IPS-NIHi7 (cell line): ENCODE measurements around the gene BMPR1A.

Experiments used
- DNase-seq: peaks from one replicate; pipeline ENCODE4 v3.0.0; 2012; ENCODE audit warnings: mixed read lengths; ENCODE audit errors: extremely low spot score

Gene BMPR1A

DNA sequence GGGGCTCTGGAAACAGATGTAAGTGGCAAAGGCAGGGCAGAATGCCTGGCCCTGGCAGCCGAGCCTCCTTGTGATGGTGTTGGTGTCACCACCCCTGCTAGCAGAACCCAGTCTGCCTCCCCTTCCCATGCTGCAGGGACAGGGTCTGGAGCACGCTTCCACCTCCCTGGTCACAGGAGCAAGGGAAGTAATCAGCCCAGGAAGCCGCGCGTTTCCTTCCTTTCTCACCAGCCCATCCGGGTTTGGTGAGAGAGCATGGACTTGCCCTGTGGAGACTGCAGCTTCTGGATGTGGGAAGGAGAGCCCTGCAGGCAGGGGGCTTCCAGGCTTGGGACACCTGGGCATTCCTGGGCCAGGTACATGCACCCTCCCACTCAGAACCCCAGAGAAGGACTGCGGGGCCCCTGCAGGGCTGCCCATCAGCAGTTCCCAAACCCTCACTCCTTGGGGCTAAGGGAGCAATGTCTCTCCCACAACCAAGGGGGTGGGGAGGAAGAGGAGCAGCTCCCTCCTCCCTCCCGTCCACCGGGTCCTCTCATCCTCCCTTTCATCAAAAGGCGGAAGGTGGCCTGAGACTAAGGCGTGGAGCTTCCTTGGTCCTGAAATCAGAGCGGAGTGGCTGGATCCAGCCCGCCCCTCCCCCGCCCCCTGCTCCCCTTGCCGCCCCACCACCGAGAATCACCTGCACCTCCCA, 199.2 kb downstream of the BMPR1A start:
- no peak for DNase-seq

DNA sequence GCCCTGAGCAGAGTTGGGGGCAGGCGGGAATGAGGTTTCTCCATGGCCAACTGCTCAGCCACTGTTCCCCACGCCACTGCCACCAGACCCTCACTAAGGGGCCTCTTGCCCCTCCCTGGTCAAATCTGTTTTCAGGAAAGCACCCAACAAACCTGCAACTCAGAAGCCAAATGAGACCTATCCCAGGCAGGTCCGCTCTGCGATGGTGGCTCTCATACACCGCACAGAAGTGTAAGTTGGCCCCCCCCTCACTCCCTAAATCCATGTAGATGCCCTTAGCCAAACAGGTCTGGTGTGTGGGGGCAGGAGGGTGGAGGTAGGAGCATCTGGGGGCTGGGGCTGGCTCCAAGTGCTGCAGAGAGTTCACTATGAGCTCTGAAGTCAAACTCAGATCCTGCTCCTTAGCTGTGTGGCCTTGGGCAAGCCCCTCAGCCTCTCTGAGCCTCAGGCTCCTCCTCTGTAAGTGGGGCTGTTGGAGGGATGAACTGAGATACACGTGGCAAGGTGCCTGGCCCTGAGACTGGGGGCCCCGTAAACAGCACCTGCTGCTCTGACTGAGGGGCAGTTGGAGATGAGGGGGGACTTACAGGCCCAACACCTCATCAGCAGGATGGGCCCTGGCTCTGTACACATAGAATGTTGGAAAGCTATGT, 199.9 kb downstream of the BMPR1A start:
- no peak for DNase-seq

DNA sequence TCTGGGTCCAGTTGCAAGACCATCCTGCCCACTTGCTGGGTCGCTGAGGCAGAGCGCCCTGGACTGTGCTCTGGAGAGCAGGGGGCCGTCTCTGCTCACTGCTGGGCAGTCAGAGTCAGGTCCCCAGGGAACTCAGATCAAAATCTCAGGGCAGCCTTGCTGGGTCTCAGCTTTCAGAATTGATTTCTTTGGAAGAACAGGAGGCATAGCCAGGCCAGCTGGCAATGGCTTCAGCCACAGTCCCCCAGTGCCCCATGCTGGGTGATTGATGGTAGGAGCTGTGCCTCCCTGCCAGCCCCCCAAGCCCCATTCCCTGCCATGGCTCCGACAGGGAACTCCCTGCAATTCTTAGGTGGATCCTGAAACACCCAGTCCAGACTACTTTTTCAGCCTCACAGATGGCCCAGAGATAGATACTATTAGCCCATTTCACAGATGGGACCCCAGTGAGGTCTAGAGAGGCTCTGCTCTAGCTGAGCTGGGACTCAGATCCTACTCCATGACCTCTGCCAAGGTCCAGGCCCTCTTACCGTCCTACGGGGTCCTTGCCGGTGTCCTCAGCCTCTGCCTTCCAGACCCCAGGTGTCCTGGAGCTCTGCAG, 200.5 kb downstream of the BMPR1A start:
- no peak for DNase-seq

DNA sequence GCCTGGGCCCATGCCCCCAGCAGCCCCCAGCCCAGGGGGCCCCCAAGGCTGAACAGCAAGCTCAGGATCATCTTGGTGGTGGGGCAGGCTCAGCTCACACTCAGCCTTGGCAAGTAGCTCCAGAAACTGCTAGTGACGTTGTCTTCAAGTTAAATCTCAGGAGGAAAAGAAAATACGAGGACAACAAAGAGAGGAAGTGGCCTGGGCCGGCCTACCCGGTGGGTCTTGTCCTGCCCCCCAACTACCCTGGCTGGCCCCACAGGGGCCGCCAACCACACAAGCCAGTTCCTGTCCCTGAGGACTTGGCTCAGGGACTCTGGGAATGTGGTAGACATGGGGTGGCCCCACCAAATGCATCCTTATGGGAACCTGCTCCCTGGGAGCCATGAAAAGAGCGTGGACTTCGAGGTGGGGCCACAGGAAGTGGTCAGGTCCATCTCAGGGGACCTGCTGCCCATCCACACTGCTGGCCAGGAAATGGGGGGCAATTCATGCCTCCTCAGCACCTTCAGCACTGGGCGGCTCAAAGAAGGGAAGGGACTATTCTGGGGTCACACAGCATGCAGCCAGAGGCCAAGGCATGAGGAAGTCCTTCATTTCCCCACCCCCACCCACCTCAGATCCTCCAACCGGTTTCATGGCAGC, 201.2 kb downstream of the BMPR1A start, which contains the start of gene MMRN2:
TSS of gene MMRN2 (minus strand) at position 145 of the 645 bp plus-strand sequence. CDS start at position 71, 74 bp downstream.
- DNase-seq: no peak

DNA sequence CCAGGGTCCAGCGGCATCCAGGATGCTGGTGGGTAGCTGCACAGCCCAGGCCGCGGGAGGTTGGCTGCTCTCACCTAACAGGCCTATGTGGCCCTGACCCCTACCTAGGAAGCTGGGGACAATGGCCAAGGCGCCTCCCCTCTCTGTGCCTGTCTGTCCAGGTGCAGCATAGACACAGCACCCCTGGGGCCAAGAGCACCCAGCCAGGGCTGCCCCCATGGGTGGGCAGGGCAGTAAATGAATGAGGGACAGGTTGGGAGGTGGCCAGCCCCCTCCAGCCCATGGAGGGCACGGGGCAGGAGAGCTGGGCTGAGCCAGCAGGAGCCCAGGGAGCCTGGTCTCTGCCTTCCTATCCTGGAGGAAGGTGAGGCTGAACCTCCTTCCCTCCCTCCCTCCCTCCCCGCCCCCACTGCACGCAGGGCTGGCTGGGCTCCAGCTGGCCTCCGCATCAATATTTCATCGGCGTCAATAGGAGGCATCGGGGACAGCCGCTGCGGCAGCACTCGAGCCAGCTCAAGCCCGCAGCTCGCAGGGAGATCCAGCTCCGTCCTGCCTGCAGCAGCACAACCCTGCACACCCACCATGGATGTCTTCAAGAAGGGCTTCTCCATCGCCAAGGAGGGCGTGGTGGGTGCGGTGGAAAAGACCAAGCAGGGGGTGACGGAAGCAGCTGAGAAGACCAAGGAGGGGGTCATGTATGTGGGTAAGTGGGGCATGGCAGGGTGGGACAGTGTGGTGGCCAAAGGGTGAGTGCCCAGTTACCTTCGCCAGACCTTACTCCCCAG, 201.9 kb downstream of the BMPR1A start, which contains the start of gene SNCG:
TSS of gene SNCG (plus strand) at position 484 of the 785 bp plus-strand sequence. CDS start at position 583, 99 bp downstream.
- DNase-seq: no peak

DNA sequence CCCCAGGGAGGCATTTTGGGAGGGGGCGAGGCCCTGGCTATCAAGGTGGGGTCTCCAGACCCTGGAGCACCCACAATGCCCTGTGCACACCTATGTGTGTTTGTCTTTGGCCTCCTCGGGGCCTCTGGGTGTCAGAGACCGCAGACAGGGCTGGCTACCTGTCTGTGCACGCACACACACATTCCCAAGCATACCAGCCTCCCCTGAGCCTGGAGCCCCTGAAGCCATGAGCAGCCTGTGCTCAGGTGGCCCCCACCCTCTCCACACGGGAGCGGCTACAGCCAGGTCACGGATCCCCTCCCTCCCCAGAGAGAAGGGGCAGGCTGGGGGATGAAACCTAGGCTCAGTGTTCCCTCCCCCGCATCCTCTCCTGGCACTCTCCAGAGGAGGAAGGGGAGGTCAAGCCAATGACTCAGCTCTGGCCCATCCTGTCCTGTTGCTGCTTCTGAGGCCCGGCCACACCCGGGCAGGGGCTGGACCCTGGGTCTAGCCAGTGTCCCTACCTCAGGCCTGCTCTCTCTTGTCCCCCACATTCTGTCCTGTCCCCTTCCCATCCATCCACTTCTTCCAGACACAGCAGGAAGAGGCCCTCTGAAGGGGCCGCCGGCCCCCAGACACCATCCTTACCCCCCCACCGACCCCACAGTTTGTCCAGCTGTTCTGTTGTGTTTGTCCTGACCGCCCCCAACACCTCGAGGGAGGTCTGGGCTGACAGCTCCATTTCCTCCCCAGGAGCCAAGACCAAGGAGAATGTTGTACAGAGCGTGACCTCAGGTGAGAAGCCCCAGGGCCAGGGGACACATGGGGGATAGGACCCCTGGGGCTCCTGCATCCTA, 202.7 kb downstream of the BMPR1A start:
- peak; percentile 58 for DNase-seq

DNA sequence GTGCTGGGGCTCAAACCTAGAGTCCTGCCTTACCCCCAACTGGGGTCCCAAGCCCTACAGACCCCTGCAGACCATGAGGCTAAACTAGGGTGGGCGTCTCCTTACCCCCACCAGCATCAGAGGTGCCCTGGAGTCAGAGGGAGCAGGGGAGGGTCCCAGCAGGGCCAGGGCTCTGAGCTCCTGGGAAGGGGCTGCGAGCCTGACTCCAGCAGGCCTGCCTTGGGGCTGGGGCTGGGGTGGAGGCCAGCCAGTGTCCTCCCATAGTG, 203.3 kb downstream of the BMPR1A start:
- no peak for DNase-seq

DNA sequence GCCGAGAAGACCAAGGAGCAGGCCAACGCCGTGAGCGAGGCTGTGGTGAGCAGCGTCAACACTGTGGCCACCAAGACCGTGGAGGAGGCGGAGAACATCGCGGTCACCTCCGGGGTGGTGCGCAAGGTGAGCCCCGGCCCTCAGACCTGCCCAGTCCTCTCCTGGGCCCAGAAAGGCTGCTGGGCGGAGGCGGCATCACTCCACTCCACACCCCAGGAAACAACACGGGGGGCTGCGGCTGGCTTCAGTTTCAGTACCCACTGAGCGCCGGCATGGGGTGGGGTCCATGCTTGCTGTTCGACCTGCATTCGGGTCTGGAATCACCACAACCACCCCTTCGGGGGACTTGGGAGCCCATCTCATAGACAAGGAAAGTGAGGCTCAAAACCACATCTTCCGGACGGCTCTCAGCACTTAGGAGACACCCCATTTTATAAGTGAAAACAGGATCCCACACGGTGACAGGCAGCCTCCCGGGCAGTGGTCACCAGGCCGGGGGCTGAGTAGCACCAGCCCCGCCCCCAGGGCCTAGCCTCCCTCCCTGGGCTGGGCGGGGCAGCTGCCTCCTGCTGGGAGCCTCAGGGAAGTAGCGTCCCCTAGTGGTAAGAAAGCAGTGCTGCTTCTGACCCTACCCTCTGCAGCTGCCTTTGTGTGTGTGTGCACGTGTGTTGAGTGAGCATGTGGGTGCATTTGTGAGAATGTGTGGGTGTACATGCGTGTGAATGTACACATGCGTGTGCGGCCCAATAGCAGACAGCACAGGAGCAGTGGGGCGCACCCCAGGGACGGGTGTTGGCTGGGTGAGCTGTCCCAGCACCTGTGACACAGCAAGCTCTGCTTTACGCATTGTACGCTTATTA, 203.8 kb downstream of the BMPR1A start:
- DNase-seq: peak; percentile 86

DNA sequence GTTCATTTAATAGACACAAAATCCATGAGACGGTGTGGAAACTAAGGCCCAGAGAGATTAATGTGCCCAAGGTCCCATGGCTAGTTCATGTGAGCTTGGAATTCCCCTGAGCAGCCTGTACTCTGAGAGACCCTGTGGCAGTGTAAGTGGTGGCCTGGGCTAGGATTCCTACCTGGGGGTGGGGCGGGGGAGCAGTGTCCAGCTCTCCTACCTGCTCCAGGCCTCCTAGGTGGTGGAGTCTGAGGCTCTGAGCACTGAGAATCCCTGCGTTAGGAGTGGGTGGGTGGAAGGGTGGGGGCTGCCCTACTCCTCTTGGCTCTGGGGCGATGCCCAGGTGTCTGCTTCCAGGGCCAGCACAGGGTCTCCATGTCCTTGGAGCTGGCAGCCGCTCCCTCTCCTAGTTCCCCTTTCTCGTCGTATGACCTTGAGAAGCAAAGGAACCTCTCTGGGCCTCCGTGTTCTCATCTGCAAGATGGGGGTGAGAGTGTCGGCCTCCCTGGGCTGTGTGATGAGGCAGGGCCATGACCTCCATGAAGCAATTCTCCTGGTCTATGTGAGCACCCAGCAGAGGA, 204.5 kb downstream of the BMPR1A start:
- no peak for DNase-seq

DNA sequence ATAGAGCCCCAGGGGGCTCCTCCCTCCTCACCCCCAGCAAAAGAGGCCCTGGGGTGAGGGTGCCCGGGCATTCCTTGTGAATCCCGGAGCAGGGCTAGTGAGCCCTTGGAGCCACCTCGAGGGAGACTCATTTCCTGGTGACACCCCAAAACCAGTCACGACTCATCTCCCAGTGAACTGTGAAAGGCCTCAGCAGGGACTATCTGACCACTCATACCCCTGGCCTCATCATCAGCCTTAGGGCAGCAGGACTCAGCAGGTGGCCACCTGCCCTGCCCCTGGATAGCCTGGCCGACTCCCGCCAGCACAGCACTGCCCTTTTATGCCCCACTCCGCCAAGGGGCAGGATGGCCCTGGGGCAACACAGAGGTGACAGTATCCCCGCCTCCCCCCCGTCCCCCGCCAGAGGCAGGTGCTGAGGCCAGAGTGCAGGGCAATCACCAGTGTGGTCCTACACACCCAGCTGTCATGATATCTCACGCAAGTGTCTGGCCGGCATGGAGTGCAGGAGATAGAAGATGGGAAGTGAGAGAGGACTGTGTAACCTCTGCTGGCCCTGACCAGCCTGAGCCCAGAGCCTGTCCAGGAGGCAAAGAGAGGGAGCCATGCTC, 205.2 kb downstream of the BMPR1A start:
- DNase-seq: no peak

DNA sequence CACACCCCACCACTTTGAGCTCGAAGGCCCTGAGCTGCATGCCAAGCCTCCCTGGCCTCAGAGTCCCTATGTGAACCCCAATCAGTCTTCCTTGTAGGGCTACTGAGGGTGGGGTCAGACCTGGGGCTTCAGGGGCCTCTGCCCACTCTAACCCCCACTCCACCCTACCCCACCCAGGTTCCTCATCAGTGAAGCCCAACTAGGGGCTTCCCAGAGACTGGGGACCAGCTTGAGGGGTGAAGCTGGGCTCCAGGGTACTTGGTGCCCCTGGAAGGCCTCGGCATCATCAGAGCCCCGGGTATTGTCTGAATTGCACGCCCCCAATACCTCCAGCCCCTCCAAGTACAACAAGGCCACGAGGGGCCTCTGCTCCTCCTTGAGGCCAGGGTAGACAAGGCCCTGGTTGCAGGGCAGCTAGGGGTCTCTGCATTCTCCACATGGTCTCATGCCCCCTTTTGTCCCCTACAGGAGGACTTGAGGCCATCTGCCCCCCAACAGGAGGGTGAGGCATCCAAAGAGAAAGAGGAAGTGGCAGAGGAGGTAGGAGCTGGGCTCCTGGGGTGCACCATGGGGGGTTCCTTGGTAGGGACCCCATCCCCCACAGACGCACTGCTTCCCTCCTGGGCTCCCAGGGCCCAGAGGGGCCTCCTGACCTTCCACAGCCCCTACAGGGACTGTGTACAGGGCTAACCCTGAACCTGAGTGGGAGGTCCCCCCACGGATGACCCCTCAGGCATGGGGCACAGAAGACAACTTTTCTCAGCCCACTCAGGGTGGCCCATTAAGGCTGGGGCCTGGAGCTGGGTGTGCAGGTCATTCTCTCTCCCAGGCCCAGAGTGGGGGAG, 205.9 kb downstream of the BMPR1A start:
- no peak for DNase-seq

DNA sequence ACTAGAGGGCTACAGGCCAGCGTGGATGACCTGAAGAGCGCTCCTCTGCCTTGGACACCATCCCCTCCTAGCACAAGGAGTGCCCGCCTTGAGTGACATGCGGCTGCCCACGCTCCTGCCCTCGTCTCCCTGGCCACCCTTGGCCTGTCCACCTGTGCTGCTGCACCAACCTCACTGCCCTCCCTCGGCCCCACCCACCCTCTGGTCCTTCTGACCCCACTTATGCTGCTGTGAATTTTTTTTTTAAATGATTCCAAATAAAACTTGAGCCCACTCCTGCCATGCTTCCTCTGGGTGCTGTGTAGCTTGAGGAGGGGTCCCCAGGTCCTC, 206.5 kb downstream of the BMPR1A start:
- no peak for DNase-seq

DNA sequence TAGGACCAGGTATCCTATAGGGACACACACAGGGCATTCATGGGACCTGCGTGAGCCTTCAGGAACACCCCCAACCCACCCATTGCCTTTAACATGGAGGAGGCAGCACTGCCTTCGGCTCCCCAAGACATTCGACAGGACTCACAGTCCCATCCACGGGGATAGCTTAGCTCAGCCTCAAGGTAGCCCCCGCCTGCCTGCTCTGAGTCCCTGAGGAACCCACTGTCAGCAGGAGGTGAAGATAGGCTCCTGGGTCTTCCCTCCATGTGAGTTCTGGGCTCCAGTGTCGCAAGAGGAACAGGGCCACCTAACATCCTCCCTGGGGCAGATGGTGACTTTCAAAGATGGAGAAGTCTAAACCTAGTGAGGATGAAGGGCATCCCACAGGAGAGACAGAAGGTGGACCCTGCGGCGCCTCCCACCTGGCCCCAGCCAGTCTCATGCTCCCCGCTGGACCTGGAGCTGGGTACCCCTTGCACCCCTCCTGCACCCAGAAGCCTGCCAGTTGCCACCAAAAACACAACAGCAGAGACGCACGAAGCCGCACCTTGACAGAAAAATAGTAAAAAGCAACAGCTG, 207.0 kb downstream of the BMPR1A start:
- no peak for DNase-seq

DNA sequence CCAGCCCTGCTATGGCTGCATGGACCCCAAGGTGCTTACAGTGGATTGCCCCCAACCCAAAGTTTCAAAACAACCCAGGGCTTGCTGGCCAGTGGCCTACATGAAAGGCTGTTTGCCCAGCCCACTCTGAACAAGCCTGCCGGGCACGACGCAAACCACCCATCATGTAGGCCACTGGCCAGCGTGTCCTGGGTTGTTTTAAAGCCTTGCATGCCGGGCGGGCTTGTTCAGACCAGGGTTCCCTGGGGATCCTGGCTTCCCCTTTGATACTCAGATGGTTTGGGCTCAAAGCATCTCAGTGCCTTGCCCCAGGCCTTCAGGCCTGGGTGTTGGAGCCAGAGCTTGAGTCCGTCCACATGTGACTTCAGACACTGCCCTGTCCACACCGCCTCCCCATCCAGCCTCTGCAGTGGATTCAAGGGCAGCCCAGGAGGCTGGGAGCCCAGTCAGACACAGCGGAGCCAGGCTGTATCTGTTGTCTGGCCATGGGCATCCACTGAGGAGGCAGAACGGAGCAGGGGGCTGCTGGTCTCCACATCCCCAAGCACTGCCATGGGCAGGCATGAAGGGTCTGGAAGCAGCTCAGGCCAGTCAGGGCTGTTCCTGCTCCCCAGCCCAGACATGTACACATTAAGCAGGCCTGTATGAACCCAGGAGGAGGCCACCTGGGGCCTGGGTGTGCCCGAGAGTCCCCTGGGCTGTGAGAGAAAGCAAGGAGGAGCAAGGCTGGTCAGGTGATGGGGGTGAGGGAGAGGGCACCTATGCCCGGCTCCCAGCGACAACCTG, 207.8 kb downstream of the BMPR1A start:
- DNase-seq: peak; percentile 5

DNA sequence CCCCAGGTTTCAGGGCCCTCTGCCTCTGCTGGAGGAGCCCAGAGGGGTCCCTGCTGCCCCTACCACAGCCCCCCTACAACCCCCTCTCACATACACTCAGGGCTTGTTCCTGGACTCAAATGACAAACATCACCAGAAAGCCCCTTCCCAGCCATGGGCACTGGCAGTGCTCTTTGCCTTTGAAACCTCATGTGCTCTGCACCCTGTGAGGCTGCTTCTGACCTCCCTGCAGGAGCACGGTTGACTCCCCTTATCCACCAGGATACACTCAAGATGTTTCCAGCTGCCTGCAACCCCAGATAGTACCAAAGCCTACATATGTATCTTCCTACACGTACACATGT, 208.4 kb downstream of the BMPR1A start:
- peak; percentile 4 for DNase-seq

DNA sequence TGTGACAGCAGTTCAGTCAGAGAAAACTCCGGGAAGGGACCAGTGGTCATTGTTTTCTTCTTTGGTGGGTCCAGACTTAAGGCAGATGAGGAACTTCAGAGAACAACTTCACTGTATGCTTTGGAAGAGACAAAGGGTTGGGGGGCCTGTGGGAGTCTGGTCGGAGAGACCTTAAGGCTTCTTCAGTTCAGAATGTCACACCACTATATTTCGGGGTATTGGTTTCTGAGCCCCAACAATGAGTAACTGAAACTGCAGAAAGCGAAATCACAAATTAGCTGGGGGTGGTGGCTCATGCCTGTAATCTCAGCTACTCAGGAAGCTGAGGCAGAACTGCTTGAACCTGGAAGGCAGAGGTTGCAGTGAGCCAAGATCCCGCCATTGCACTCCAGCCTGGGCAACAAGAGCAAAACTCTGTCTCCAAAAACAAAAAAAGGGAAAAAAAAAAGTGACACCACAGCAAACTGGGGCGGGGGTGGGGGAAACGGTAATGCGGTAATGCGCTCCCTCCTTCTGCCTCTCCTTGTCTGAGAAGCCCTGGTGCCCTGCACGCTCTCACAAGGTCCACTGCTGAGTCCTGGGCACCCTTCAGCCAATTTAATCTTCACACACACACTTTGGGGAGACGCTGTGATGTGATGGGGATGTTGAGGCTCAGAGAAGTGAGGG, 209.7 kb downstream of the BMPR1A start:
- DNase-seq: peak; percentile 3

DNA sequence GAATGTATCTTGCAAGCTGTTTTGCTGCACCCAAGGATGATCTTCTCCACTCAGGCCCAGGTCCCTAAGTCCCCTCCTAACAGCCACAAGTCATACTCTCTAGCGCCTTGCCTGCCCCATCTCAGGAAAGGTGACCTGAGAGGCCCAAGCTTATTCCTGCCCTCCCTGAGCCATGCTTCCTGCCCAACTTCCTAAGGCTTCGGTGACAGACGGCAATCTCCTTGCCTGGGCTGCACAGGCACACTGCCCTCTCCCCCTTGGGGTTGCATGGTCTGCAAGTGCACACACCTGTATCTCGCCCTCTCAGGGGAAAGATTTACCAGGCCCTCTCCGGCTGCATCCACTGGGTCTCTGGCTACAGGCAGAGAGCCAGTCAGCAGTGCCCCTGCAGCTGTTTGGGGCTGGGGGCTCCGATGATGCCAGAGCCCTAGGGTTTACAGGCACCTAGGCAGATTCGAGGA, 211.1 kb downstream of the BMPR1A start:
- DNase-seq: peak; percentile 6
